ENCODE results near the gene NTF3.

The NTF3 gene

GRCh38 chr12:5516371-5517241 is 84.7 kb downstream of the NTF3 start:
- Histone ChIP-seq H3K27ac (ENCODE audit: low read depth, low read length) (no peak overlapping the region), H3K4me1 (ENCODE audit: control insufficient read depth, low read length) (peaks cover 4% of the 10 kb centered on the region), H3K4me3 (ENCODE audit: low read length) (no peak overlapping the region), H3K27me3 (ENCODE audit: control insufficient read depth, low read length) (no peaks in the 10 kb centered on the region; the same call in 1 of the 2 replicates), H3K9me3 (ENCODE audit: control insufficient read depth, insufficient read depth, low read length) (no peaks in the 10 kb centered on the region), H3K4me2 (ENCODE audit: low read length) (no peak overlapping the region), H3K36me3 (ENCODE audit: control insufficient read depth, low read length) (no peaks in the 10 kb centered on the region), H4K20me1 (ENCODE audit: control insufficient read depth, insufficient read depth, low read depth, low read length) (no peaks in the 10 kb centered on the region), H3K9me2 (replicated peaks; ENCODE audit: control insufficient read depth, low read length) (no peaks in the 10 kb centered on the region), H3K79me2 (ENCODE audit: control insufficient read depth, low read length) (no peaks in the 10 kb centered on the region), H3F3A (ENCODE audit: control insufficient read depth, insufficient read depth) (no peaks in the 10 kb centered on the region)
- TF ChIP-seq CTCF (IDR thresholded peaks at IDR 0.05; ENCODE audit: low read depth, low read length, poor library complexity, severe bottlenecking) = no peak
- TF ChIP-seq EZH2phosphoT487 (IDR thresholded peaks at IDR 0.05; ENCODE audit: borderline replicate concordance, low read length) = no peak

- no peak overlapping the region for H3K27ac ChIP-seq (ENCODE audit: low read depth, low read length)
- no peak for TF ChIP-seq EZH2phosphoT487 (IDR thresholded peaks at IDR 0.05; ENCODE audit: borderline replicate concordance, low read length)
- no peak for TF ChIP-seq CTCF (IDR thresholded peaks at IDR 0.05; ENCODE audit: low read depth, low read length, poor library complexity, severe bottlenecking)
- no peaks in the 10 kb centered on the region for H3K36me3 ChIP-seq (ENCODE audit: control insufficient read depth, low read length)
- no peaks in the 10 kb centered on the region for H4K20me1 ChIP-seq (ENCODE audit: control insufficient read depth, insufficient read depth, low read depth, low read length)
- H3K27me3 ChIP-seq (ENCODE audit: control insufficient read depth, low read length) = no peaks in the 10 kb centered on the region; the same call in 1 of the 2 replicates
- H3K9me2 ChIP-seq (replicated peaks; ENCODE audit: control insufficient read depth, low read length) = no peaks in the 10 kb centered on the region
- H3F3A ChIP-seq (ENCODE audit: control insufficient read depth, insufficient read depth) = no peaks in the 10 kb centered on the region
- no peaks in the 10 kb centered on the region for H3K4me1 ChIP-seq (ENCODE audit: control insufficient read depth, low read length)
- H3K79me2 ChIP-seq (ENCODE audit: control insufficient read depth, low read length) = no peaks in the 10 kb centered on the region
- H3K4me3 ChIP-seq (ENCODE audit: low read length) = no peak overlapping the region
- no peak overlapping the region for H3K4me2 ChIP-seq (ENCODE audit: low read length)
- no peaks in the 10 kb centered on the region for H3K9me3 ChIP-seq (ENCODE audit: control insufficient read depth, insufficient read depth, low read length)
Observed at GRCh38 chr12:5518584-5519365, 86.9 kb downstream of the NTF3 start.

- H3K36me3 ChIP-seq (ENCODE audit: control insufficient read depth, low read length) = no peaks in the 10 kb centered on the region
- H3K27ac ChIP-seq (ENCODE audit: low read depth, low read length) = no peak overlapping the region
- no peaks in the 10 kb centered on the region for H3K9me2 ChIP-seq (replicated peaks; ENCODE audit: control insufficient read depth, low read length)
- no peaks in the 10 kb centered on the region for H3K9me3 ChIP-seq (ENCODE audit: control insufficient read depth, insufficient read depth, low read length)
- H3K4me3 ChIP-seq (ENCODE audit: low read length) = no peak overlapping the region
- no peaks in the 10 kb centered on the region for H3K4me1 ChIP-seq (ENCODE audit: control insufficient read depth, low read length)
- TF ChIP-seq CTCF (IDR thresholded peaks at IDR 0.05; ENCODE audit: low read depth, low read length, poor library complexity, severe bottlenecking) (no peak), EZH2phosphoT487 (IDR thresholded peaks at IDR 0.05; ENCODE audit: borderline replicate concordance, low read length) (no peak)
- H3K79me2 ChIP-seq (ENCODE audit: control insufficient read depth, low read length) = no peaks in the 10 kb centered on the region
- no peaks in the 10 kb centered on the region for H4K20me1 ChIP-seq (ENCODE audit: control insufficient read depth, insufficient read depth, low read depth, low read length)
- H3F3A ChIP-seq (ENCODE audit: control insufficient read depth, insufficient read depth) = no peaks in the 10 kb centered on the region
- H3K4me2 ChIP-seq (ENCODE audit: low read length) = no peak overlapping the region
- no peaks in the 10 kb centered on the region; the same call in 1 of the 2 replicates for H3K27me3 ChIP-seq (ENCODE audit: control insufficient read depth, low read length)
Observed at GRCh38 chr12:5520037-5520436, 88.1 kb downstream of the NTF3 start.
